HG03060 (cell line): ENCODE results near the gene HDAC4.
A peak's percentile ranks its signal among the peaks of the same experiment; 100 is the strongest.

Experiments
- ATAC-seq: cut with Tn5 transposase; IDR thresholded peaks from one replicate; pipeline ENCODE4 v1.9.1; 2021; ENCODE audit warnings: low read depth, moderate number of reproducible peaks; ENCODE audit not compliant: unreplicated experiment

Gene HDAC4

GRCh38 chr2:239355139-239355538 lies 45.7 kb downstream of the HDAC4 start:
- no peak for ATAC-seq

DNA sequence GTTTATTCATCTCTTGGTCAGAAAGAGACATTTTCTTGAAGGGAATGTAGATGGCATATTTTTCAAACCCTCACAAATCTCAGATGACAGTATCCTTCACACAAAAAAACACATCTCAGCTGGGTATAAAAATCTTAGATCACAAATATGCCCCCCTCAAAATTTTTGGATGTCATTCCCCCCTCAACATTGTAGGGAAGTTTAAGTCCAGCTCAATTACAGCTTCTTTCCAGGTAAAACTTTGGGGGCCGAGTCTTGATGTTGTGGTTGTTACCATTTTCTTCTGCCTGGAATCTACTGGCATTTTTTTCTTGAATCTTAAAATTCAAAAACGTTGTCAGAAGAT lies 46.1 kb downstream of the HDAC4 start:
- ATAC-seq, result no peak

DNA sequence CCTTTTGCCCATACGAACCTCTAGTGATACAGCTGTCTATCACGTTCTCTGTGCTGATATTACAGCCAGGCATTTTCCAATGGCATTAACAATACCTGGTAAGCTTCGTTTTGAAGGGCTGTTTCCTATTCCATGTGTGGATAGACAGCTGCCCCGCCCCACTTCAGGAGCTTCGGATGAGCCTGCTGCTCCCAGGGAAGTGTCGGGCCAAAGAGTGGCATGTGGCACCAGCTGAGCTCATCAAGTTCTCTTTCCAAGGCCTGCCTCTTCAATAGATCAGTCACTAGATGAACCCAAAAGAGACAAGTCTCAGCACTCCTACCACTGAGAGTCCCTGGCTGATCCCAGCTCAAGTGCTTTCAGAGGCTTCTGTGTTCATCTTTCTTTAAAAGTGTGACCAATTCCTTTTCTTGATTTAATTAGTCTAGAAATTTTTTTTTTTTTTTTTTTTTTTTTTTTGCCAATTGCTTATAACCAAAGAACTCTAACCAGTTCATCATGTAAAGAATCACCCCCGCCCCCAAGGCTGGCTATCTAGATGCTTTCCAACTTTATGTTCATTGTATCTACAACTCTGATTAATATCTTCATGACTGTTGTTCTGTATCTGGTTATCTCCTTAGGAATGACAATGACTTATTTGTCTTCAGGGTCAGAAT lies 46.6 kb downstream of the HDAC4 start:
- no peak for ATAC-seq

DNA sequence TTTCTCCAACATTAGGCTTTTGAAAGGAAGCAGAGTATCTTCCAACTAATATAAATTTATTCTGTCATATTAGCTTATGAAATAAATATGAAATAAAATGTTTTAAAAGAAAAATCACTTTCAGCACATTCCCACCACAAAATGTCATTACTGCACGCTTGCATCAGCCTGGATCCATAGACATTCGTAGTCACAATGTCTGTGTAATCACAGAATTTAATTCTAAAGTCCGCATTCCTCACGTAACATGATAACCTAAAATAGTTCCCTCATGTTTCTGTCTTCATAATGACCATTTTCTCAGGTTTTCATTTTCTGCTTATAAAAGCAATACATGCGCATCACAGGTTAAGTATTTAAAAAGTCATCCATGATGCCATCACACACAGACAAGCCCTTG lies 47.1 kb downstream of the HDAC4 start:
- ATAC-seq, result no peak

GRCh38 chr2:239351687-239352086 lies 49.1 kb downstream of the HDAC4 start:
- ATAC-seq, result no peak

GRCh38 chr2:239349453-239350135 lies 51.2 kb downstream of the HDAC4 start:
- no peak for ATAC-seq

GRCh38 chr2:239348563-239349452 lies 52.0 kb downstream of the HDAC4 start:
- no peak for ATAC-seq

GRCh38 chr2:239346676-239347075 lies 54.1 kb downstream of the HDAC4 start:
- ATAC-seq, result no peak

GRCh38 chr2:239345251-239345650 lies 55.6 kb downstream of the HDAC4 start:
- ATAC-seq, result no peak

- no peak for ATAC-seq
These were observed 56.0 kb downstream of the HDAC4 start for GRCh38 chr2:239344857-239345216.

DNA sequence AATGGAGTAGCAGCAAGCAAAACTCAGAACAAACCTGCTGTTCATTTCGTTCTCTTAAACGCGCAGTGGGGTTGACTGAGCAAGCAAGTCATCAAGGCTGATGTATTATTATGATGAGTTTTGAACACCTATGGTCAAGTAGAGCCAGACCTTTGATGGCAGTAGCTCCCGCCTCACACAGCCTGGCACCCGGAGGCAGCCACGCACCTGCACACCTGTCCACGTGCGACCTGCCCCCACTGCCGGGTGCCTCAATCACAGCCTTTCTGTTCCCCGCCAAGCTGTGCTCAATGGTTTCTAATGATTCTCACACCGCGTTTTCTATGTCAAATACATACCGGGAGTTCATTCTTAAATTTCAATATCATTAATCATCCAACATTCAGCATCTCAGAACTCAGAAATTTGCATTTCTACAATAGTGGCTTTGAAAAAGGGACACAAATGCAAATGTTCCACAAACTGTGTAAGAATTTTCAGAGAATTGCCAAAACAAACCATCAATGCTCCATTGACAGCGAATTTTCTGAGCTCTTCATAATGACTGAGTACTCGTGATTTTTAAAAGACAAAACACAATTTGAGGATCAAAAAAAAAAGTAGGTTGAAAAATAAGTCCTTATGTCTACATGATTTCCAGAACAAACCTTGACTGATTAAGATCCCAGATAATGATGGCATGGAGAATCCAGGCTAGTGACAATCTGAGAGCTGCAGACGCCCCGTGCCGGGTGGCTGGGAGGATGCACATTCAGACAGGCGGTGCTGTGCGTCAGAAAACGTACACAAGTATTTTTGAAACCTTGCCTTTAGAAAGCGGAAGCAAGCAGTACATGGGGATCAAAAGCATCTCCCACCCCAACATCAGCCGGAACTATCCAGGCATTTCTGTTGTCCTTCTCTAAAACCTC lies 56.6 kb downstream of the HDAC4 start:
- ATAC-seq, result no peak

DNA sequence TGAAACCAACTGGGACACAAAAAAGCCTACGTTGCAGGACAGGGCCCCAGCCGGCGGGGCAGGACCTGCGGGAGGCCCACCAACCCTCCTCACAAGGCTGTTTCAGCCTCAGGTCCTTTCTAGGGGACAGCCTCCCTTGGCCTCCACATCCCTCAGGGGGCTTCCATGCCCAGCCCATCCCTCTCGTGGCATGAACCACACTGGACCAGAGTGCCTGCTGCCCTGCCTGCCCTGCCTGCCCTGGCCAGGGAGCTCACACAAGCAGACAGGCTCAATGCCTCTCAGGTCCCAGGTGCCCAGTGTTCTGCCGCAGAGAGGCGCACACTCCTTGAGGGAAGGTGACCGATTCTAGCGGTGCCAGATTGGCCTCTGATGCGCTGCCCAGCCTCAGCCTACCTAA lies 57.4 kb downstream of the HDAC4 start:
- no peak for ATAC-seq

DNA sequence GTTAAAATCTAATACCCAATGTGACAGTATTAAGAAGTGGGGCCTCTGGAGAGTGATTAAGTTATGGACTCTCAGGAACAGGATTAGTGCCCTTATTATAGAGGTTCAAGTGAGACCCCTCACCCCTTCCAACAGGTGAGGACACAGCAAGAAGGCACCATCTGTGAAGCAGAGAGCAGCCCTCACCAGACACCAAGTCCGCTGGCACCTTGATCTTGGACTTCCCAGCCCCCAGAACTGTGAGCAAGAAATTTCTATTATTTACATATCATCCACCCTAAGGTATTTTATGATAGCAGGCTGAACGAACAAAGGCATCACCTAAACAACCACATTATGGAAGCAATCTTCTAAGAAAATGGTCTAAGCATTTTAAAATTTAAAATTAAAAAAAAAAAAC lies 59.0 kb downstream of the HDAC4 start:
- no peak for ATAC-seq

GRCh38 chr2:239341146-239341732 lies 59.6 kb downstream of the HDAC4 start:
- ATAC-seq, result no peak

GRCh38 chr2:239339726-239340601 lies 60.9 kb downstream of the HDAC4 start:
- peak; percentile 62 for ATAC-seq

DNA sequence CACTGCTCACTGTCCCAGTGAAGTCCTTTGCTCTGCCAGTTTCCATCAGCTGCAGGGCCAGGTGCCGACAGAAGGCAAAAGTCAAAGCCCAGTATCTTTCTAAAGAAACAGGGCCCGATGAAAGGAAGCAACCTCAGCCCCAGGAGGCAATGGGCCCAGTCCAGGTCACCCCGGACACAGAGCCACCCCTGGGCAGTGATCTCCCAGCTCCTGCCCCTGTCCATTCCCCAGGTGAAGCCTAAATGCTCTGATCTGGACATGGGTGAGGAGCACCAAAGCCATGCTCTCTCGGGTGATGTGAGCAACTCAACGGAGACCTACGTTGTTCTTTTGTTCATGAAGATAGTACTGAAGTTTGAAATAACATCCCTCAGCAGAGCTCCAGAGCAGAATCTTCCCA lies 61.6 kb downstream of the HDAC4 start:
- no peak for ATAC-seq

GRCh38 chr2:239337877-239338484 lies 62.8 kb downstream of the HDAC4 start:
- ATAC-seq, result no peak

DNA sequence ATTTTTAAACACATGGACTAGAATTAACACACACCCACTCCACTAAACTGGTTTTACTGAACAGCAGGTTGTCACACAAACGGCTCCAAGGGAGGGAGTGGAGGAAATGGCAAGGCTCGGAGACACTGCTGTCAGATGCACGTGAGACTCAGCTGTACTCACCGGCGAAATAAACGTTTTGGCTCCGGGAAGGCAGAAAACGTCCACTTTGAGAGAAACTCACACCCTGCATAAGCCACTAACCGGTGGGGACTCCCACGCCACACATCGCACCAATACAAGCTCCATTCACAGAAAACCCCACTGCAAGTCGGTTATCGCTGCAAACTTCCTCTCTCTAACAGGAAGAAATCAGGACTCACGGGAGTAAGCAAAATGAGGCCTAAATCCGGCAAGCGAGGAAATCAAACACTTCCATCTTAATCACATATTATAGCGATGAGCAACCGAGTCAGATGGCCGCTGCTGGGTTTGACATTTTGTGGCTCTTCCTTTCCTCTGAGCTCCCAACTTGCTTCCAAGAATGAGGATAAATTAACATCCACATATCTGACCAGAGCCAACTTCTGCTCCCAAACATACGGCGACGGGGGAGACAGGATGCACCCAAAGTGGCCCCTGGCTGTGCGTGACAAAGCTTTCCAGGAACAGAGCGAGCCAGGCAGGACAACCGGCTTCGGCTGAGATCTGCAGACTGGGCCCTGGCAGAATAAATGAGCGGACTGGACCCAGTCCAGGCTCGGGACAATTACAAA lies 63.5 kb downstream of the HDAC4 start:
- ATAC-seq, result no peak
